Astrocyte of the spinal cord (primary cell): ENCODE data around the gene YY1.

Experiments used
- DNase-seq: peaks from one replicate; pipeline ENCODE4 v3.0.0; 2011; ENCODE audit warnings: low read depth, low spot score
- H3K4me3 ChIP-seq: 2 replicates; pipeline ENCODE4 v1.5.1; 2011; ENCODE audit warnings: low read depth, mild to moderate bottlenecking, low read length, moderate library complexity
- in situ Hi-C: cut with HindIII; loops from 2 replicates; pipeline ENCODE4 v1.10.0; 2017; ENCODE audit warnings: low sequenced_read_pairs
- TF ChIP-seq, protein P1 (sequence below): IDR thresholded peaks from 2 replicates; pipeline ENCODE4 v1.5.1; 2012; ENCODE audit warnings: low read depth, mild to moderate bottlenecking, low read length, inconsistent platforms

Gene YY1

DNA sequence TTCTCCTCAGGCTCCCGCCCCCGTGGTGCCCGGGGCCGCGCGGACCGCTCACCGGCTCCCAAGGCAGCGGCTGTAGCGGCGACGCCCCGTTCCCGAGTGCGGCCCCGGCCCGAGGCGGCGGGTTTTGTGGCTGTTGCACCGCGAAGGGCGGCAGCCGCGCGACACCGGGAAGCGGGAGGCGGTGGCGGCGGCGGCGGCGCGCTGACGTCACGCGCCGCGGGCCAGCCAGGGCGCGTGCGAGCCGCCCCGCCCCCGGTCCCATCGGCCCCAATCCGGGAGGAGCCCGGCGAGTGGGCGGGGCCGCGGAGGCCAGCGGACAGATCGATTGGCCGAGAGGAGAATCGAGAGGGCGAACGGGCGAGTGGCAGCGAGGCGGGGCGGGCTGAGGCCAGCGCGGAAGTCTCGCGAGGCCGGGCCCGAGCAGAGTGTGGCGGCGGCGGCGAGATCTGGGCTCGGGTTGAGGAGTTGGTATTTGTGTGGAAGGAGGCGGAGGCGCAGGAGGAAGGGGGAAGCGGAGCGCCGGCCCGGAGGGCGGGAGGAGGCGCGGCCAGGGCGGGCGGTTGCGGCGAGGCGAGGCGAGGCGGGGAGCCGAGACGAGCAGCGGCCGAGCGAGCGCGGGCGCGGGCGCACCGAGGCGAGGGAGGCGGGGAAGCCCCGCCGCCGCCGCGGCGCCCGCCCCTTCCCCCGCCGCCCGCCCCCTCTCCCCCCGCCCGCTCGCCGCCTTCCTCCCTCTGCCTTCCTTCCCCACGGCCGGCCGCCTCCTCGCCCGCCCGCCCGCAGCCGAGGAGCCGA, at the start of gene YY1:
TSS of gene YY1 (plus strand) at position 726 of the 792 bp plus-strand sequence. CDS start 101 bp downstream, outside the sequence.
- TF ChIP-seq, protein P1, sequence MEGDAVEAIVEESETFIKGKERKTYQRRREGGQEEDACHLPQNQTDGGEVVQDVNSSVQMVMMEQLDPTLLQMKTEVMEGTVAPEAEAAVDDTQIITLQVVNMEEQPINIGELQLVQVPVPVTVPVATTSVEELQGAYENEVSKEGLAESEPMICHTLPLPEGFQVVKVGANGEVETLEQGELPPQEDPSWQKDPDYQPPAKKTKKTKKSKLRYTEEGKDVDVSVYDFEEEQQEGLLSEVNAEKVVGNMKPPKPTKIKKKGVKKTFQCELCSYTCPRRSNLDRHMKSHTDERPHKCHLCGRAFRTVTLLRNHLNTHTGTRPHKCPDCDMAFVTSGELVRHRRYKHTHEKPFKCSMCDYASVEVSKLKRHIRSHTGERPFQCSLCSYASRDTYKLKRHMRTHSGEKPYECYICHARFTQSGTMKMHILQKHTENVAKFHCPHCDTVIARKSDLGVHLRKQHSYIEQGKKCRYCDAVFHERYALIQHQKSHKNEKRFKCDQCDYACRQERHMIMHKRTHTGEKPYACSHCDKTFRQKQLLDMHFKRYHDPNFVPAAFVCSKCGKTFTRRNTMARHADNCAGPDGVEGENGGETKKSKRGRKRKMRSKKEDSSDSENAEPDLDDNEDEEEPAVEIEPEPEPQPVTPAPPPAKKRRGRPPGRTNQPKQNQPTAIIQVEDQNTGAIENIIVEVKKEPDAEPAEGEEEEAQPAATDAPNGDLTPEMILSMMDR, result no peak
- DNase-seq, result peak; percentile 98
- in situ Hi-C loops, result no loop called here
- peak within 1 kb of the TSS; percentile 86 for H3K4me3 ChIP-seq

DNA sequence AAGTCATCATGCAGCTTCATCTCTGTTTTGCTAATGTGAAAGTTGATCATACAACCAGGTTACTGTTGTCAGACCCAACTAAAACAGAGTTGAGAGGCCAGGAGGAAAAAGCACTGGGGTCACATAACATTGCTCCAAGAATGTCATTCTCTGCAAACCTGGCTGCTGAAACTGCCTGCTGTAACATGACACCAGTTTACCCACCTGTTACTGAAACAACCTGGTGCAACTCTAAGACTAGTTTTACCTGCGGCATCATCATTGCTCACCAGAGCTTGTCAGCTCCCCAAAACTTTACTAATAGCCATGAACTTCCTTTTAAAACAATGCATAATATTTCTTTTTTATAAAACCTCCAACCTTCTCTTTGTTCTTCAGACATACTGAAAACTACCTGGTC, 48.8 kb upstream of the YY1 start:
- H3K4me3 ChIP-seq, result no peak overlapping the region
- in situ Hi-C loops, result no loop called here
- no peak for DNase-seq
- TF ChIP-seq, protein P1, result no peak

DNA sequence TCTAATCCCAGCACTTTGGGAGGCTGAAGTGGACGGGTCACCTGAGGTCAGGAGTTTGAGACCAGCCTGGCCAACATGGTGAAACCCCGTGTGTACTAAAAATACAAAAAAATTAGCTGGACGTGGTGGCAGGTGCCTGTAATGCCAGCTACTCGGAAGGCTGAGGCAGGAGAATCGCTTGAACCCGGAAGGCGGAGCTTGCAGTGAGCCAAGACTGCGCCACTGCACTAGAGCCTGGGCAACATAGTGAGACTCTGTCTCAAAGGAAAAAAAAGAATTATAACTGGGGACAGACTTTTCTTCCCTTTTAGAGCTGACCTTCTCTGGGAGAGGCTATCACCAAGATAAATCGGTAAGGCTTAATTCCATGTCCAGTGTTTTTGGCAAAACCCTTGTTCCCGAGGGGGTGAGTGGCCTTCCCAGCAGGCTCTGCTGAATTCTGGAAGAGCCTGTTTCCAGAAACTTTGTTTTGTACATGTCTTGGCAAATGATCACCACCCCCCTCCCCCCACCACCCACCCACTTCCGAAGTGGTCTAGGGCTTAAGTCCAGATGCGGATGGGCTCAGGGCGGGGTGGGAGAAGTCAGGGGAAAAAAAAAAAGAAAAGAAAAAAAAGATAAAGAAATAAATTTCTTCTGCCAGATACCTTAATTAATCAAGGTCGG, 47.2 kb upstream of the YY1 start:
- in situ Hi-C loops, result no loop called here
- DNase-seq, result no peak
- TF ChIP-seq, protein P1, result no peak
- H3K4me3 ChIP-seq, result no peak overlapping the region

DNA sequence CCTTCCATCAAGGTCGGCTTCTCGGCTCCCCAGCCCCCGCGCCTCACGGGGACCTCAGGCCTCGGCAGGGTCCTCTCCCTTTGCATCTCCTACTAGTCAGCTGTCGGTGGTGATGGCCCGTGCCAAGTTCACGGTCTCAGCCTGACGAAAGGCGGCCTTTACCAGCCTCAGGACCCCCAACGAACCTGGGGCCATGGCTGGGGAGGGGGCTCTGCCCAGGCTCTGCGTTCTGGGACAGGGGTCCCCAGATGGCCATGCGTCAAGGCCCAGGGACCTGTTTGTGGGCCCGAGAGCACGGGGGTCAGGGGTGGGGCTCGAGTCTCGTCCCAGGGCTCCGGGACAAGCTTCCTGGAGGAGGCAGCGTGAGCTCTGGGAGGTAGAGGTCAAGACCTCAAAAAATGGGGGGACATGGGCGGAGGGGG, 46.7 kb upstream of the YY1 start:
- DNase-seq, result no peak
- TF ChIP-seq, protein P1, result no peak
- in situ Hi-C loops, result no loop called here
- peak overlapping the region; percentile 49 for H3K4me3 ChIP-seq

DNA sequence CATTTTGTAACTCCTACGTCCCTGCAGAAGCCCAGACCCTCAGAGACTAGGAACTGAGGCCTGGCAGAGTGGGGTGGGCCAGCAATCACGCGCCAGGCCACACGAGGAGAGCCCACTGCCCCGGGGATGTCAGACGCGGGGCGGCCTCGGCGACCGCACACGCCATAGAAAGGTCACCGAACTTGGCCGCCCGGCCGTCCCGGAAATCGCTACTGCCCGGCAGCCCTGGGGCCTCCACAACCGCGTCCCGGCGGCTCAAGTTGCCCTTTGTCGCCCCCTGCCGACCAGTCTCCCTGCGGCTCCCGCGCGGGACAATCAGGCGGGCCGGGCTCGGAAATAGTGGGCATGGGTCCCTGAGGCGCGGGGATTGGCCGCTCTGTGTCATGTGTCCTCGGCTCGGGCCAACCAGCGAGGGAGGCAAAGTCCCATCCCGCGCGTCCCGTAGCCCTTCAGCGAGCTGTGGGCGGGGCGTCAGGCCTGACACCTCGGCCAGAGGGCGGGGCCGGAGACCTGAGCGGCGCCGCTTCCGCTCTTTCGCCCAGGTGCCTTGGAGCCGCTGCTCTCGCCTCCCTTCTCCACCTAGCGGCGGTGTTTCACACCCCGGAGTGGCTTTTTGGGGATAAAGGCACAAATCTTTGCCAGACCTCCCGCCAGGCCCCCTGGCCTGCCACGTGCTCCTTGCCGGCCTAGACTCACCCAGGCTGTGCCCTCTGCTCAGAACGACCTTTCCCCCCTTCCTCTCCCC, 46.1 kb upstream of the YY1 start:
- TF ChIP-seq, protein P1, result peak; percentile 83
- in situ Hi-C loops, result no loop called here
- peak; percentile 97 for DNase-seq
- H3K4me3 ChIP-seq, result peak overlapping the region; percentile 49

DNA sequence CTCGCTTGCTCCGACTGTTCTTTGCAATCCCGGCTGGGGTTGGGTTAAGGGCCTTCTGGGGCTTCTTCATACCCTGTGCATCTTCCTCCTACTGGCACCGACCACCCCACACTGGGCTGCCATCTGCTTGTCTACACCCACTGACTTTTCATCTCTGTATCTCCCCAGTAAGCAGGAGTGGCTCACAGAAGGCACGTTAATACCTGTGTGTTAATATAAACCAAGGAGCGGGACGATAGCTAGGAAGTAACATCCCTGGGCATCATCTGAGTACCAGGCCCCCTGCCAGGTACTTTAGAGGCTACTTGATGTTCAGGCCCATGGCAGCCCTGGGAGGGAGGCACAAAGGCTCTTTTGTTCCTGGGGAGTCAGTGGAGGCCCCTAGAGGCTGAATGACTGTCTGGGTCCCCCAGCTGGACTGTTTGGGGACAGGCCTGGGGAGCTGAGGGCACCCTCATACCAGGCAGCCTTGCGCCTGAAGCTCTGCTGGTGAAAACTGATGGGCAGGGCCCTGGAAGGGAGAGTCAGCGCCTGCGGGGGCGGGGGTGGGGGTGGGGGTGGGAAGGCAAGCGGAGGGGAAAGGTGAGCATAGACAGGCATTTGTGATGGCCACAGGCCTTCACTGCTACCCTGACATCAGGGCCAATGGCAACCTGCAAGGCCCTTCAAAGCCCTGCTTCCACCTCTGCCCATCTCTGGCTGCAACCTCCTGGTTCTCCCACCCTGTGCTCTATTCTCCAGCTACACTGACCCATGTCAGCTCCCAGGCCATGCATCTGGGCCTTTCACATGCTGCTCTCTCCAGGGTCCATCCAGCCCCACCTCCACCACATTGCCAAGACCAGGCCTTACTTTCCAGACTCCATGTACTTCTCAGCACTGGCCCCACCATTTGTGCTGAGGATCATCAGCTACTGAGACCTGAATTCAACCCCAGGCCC, 45.3 kb upstream of the YY1 start:
- peak overlapping the region; percentile 49 for H3K4me3 ChIP-seq
- DNase-seq, result no peak
- in situ Hi-C loops, result no loop called here
- TF ChIP-seq, protein P1, result no peak
